Progenitor cell of endocrine pancreas (in vitro differentiated cells): Measurements from ENCODE around the gene PAEP. TPM values are rescaled to one million over a fixed set of nuclear protein-coding genes. Genes with fewer than 3 reads are reported as not detected.

ENCODE experiments used
- DNase-seq: peaks from one replicate; pipeline ENCODE4 v3.0.0; 2021; ENCODE audit warnings: low spot score; ENCODE audit not compliant: unreplicated experiment
- H3K27ac Mint-ChIP-seq: 2 replicates; pipeline ENCODE4 v1.8.0; 2021; ENCODE audit warnings: mild to moderate bottlenecking, moderate library complexity, mixed read lengths
- H3K27me3 Mint-ChIP-seq: 2 replicates; pipeline ENCODE4 v1.8.0; 2021; ENCODE audit warnings: mixed read lengths
- H3K36me3 Mint-ChIP-seq: 2 replicates; pipeline ENCODE4 v1.8.0; 2022; ENCODE audit warnings: mixed read lengths; ENCODE audit not compliant: insufficient read depth
- H3K4me1 Mint-ChIP-seq: 2 replicates; pipeline ENCODE4 v1.8.0; 2021; ENCODE audit warnings: low read depth, mixed read lengths
- H3K4me3 Mint-ChIP-seq: 2 replicates; pipeline ENCODE4 v1.8.0; 2021; ENCODE audit warnings: low read depth, mild to moderate bottlenecking, moderate library complexity, mixed read lengths
- H3K9me3 Mint-ChIP-seq: 2 replicates; pipeline ENCODE4 v1.8.0; 2021; ENCODE audit warnings: low read depth, mixed read lengths
- total RNA-seq: library from RNA; stranded (reverse); gene quantifications from 2 replicates; pipeline ENCODE4 v1.2.1, GENCODE V29; 2021
- TF ChIP-seq, protein P1 (sequence below): fragments of 200-600 bp; sonication (generic); IDR thresholded peaks from one replicate; pipeline ENCODE4 v1.5.0; 2021; ENCODE audit warnings: antibody characterized with exemption, mild to moderate bottlenecking; ENCODE audit not compliant: unreplicated experiment

PAEP gene
- total RNA-seq, 1 donor from 2014 or later: not detected

DNA sequence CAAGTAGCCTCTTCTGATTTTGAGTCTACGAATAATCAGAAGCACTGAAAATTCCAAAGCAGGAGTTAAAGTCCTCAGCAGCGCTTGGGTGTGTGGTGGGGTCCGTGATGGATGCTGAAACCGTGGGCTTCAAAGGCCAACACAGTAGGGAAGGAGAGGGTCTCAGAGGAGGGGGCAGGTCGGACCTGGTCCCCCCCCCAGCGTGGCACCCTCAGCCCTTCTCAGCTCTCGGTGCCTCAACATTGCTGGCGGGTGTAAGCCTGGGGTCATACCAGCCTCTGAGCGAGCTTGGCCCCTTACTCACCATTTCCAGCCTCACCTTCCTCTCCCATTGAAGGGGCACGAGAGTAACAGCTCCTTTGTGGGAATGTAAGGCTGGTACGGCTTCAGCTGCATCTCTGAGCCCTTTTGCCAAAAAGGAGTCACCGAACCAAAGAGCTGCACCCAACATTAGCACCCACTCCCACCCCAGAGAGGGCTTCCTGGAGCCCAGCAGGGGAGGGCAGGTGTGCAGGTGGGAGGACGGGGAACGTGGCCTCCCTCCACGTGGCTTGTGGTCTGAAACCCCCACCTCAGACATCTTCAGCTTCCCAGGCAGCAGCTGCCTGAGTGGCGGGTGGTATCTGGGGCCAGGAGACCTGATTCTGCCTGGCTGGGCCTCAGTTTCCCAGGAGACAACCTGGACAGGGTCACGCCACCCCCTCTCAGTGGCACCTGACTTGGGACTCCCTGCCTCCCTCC is 47.0 kb upstream of the PAEP start:
- H3K27me3 Mint-ChIP-seq: peaks cover 12% of the 10 kb centered on the region
- H3K9me3 Mint-ChIP-seq: peaks cover 3% of the 10 kb centered on the region
- no peak overlapping the region for H3K27ac Mint-ChIP-seq
- no peaks in the 10 kb centered on the region for H3K36me3 Mint-ChIP-seq
- TF ChIP-seq, protein P1, sequence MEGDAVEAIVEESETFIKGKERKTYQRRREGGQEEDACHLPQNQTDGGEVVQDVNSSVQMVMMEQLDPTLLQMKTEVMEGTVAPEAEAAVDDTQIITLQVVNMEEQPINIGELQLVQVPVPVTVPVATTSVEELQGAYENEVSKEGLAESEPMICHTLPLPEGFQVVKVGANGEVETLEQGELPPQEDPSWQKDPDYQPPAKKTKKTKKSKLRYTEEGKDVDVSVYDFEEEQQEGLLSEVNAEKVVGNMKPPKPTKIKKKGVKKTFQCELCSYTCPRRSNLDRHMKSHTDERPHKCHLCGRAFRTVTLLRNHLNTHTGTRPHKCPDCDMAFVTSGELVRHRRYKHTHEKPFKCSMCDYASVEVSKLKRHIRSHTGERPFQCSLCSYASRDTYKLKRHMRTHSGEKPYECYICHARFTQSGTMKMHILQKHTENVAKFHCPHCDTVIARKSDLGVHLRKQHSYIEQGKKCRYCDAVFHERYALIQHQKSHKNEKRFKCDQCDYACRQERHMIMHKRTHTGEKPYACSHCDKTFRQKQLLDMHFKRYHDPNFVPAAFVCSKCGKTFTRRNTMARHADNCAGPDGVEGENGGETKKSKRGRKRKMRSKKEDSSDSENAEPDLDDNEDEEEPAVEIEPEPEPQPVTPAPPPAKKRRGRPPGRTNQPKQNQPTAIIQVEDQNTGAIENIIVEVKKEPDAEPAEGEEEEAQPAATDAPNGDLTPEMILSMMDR: no peak
- no peak for DNase-seq
- H3K4me1 Mint-ChIP-seq: no peaks in the 10 kb centered on the region
- no peak overlapping the region for H3K4me3 Mint-ChIP-seq

DNA sequence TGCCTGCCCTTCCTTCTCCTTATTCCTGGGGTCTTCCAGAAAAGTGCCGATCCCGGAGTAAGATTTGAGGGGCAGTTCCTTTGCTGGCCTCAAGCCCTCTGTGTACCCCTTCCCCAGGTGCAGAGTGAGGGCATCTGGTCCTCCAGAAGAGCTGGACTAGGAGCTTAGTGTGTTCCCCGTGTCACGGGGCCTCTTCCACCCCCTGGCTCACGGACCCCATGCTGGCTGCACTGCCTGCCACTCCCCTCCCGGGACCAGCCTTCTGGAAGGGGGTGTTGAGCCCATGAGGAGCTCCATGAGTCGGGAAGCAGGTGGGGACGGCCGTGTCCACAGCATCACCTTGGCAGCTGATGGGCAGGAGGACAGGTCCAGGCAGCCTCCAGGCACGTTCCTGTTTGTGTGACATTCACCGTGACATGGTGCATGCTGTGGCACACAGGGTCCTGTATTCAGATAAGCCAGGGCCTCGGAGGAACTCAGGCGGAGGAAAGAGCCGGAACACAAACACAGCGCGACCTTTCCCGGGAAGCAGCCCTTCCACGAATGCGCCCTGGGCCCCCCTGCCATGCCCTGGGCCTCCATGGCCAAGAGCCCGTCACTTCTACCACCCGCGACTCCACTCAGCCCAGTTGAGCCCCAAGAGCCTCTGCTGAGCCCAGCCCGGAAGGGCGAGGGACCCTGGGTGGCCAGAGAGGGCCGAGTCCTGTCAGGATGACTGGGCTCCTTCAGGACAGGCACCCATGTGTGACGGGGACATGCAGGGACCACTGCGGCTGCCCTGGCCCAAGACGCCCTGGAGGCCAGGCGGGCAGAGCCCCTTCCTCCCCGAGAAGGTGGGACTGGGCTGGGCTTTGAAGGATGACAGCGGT is 46.2 kb upstream of the PAEP start:
- Mint-ChIP-seq H3K27me3 (peaks cover 12% of the 10 kb centered on the region), H3K4me3 (no peak overlapping the region), H3K9me3 (peaks cover 5% of the 10 kb centered on the region), H3K4me1 (no peaks in the 10 kb centered on the region), H3K27ac (no peak overlapping the region), H3K36me3 (no peaks in the 10 kb centered on the region)
- no peak for DNase-seq
- TF ChIP-seq, protein P1: no peak

DNA sequence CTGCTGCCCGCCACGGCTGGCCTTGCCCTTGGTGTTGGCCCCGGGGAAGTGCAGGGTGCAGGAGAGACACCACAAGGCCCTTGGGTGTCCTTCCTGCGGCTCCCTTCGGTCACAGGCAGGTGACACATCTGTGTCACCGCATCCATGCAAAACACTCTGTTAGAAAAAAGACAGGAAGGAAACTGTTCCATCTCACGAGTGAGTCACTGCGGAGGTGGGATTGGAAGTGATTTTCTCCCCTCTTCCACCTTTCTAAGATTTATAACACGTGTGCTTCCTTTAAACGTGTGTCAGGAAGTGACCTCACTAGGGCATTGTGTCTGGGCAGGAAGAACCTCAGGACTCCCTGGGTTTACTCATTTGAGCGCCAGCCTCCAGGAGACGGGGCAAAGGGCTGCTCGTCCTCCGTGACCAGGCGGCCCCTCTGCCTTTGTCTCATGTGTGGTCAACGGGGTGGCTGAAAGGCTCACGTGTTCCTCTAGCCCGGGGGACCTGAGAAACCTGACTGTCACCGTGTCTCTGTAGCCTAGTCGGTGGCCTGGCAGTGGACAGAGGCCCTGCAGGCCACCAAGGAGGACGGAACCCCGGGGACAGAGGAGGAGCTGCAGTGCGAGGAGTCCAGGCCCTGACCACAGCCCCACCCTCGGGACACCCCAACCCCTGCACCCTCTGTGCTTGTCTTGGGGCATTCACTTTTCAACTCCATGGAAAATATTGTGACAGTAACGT is 45.3 kb upstream of the PAEP start:
- TF ChIP-seq, protein P1: no peak
- Mint-ChIP-seq H3K27ac (no peak overlapping the region), H3K4me1 (no peaks in the 10 kb centered on the region), H3K27me3 (peaks cover 15% of the 10 kb centered on the region), H3K4me3 (no peak overlapping the region), H3K9me3 (peaks cover 5% of the 10 kb centered on the region), H3K36me3 (no peaks in the 10 kb centered on the region)
- DNase-seq: no peak

DNA sequence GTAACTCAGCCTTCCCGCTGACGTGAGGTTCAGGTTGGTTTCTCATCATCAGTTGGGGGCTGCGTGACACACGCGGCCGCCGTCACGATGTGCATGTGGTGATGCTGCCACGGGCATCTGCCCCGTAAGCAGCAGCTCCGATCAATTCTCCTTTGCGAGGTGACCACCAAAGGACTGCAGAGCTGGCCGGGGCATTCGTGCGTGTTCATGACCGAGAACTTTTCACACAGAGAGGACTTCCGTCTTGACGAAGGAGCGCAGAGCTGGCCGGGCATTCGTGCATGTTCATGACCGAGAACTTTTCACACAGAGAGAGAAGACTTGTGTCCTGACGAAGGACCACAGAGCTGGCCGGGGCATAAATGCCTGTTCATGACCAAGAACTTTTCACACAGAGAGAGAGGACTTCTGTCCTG is 44.1 kb upstream of the PAEP start:
- no peak overlapping the region for H3K27ac Mint-ChIP-seq
- H3K9me3 Mint-ChIP-seq: peaks cover 5% of the 10 kb centered on the region
- TF ChIP-seq, protein P1: no peak
- H3K4me3 Mint-ChIP-seq: no peak overlapping the region
- DNase-seq: no peak
- no peaks in the 10 kb centered on the region for H3K4me1 Mint-ChIP-seq
- H3K36me3 Mint-ChIP-seq: no peaks in the 10 kb centered on the region
- H3K27me3 Mint-ChIP-seq: peaks cover 14% of the 10 kb centered on the region
